Stimulated activated naive CD8-positive, alpha-beta T cell treated with anti-CD3 and anti-CD28 coated beads, Interleukin-15, amount 100 ng/mL, for 72 hours (primary cell): ENCODE results near the gene CTDSPL.

Experiments
- ATAC-seq: fragments of 150-1000 bp; cut with Tn5 transposase; 2 replicates; pipeline ENCODE4 v1.10.0; 2021; ENCODE audit warnings: mild to moderate bottlenecking, moderate library complexity
- DNase-seq, 2 donors: peaks; one replicate each; pipeline ENCODE4 v3.0.0; 2021 to 2022
- H3K27ac Mint-ChIP-seq, 2 donors: one replicate each; pipeline ENCODE4 v1.8.0; 2022; ENCODE audit warnings: mild to moderate bottlenecking in 2 of 2, mixed read lengths in 2 of 2, moderate library complexity in 2 of 2
- H3K27me3 Mint-ChIP-seq: one replicate; pipeline ENCODE4 v1.8.0; 2022; ENCODE audit warnings: mixed read lengths
- H3K4me1 Mint-ChIP-seq: one replicate; pipeline ENCODE4 v1.8.0; 2022; ENCODE audit warnings: mild to moderate bottlenecking, mixed read lengths
- H3K4me3 Mint-ChIP-seq, 2 donors: one replicate each; pipeline ENCODE4 v1.8.0; 2022; ENCODE audit warnings: mild to moderate bottlenecking in 2 of 2, mixed read lengths in 2 of 2, moderate library complexity in 1 of 2
- H3K9me3 Mint-ChIP-seq, 2 donors: one replicate each; pipeline ENCODE4 v1.8.0; 2022; ENCODE audit warnings: mixed read lengths in 2 of 2

CTDSPL gene

GRCh38 chr3:37833302-37834186 is 28.1 kb upstream of the CTDSPL start:
- no peak for DNase-seq
- ATAC-seq = no peak
- H3K9me3 Mint-ChIP-seq = no peaks in the 10 kb centered on the region
- no peak overlapping the region for H3K4me3 Mint-ChIP-seq
- H3K4me1 Mint-ChIP-seq = no peaks in the 10 kb centered on the region
- H3K27ac Mint-ChIP-seq = peak overlapping the region in 1 of 2 donors; percentile 24
- H3K27me3 Mint-ChIP-seq = peaks cover 11% of the 10 kb centered on the region

- ATAC-seq = no peak
- peaks cover 19% of the 10 kb centered on the region for H3K27me3 Mint-ChIP-seq
- no peak overlapping the region for H3K4me3 Mint-ChIP-seq
- no peaks in the 10 kb centered on the region for H3K9me3 Mint-ChIP-seq
- DNase-seq = no peak
- no peaks in the 10 kb centered on the region for H3K4me1 Mint-ChIP-seq
- no peak overlapping the region for H3K27ac Mint-ChIP-seq
These were observed 25.1 kb upstream of the CTDSPL start for GRCh38 chr3:37836589-37836988.

GRCh38 chr3:37847689-37848088 is 14.0 kb upstream of the CTDSPL start:
- ATAC-seq (no peak), DNase-seq (no peak)
- no peaks in the 10 kb centered on the region for H3K27me3 Mint-ChIP-seq
- no peaks in the 10 kb centered on the region for H3K9me3 Mint-ChIP-seq
- H3K27ac Mint-ChIP-seq = no peak overlapping the region
- no peaks in the 10 kb centered on the region for H3K4me1 Mint-ChIP-seq
- H3K4me3 Mint-ChIP-seq = no peak overlapping the region

- H3K27me3 Mint-ChIP-seq = no peaks in the 10 kb centered on the region
- no peak for ATAC-seq
- no peaks in the 10 kb centered on the region for H3K4me1 Mint-ChIP-seq
- no peak for DNase-seq
- H3K27ac Mint-ChIP-seq = peak overlapping the region in 1 of 2 donors; percentile 44
- H3K9me3 Mint-ChIP-seq = no peaks in the 10 kb centered on the region
- no peak overlapping the region for H3K4me3 Mint-ChIP-seq
These were observed 12.3 kb upstream of the CTDSPL start for GRCh38 chr3:37849146-37849923.

GRCh38 chr3:37852097-37852496 is 9.6 kb upstream of the CTDSPL start:
- Mint-ChIP-seq H3K9me3 (no peaks in the 10 kb centered on the region), H3K27me3 (peaks cover 8% of the 10 kb centered on the region), H3K4me3 (no peak overlapping the region), H3K27ac (no peak overlapping the region), H3K4me1 (no peaks in the 10 kb centered on the region)
- DNase-seq (no peak), ATAC-seq (no peak)

- no peaks in the 10 kb centered on the region for H3K4me1 Mint-ChIP-seq
- peak overlapping the region in 1 of 2 donors; percentile 71 for H3K27ac Mint-ChIP-seq
- peaks cover 8% of the 10 kb centered on the region for H3K27me3 Mint-ChIP-seq
- no peak overlapping the region for H3K4me3 Mint-ChIP-seq
- DNase-seq (no peak), ATAC-seq (no peak)
- no peaks in the 10 kb centered on the region for H3K9me3 Mint-ChIP-seq
These were observed 8.9 kb upstream of the CTDSPL start for GRCh38 chr3:37852771-37853170.

GRCh38 chr3:37853691-37854413 is 7.8 kb upstream of the CTDSPL start:
- no peak for ATAC-seq
- no peak for DNase-seq
- Mint-ChIP-seq H3K4me1 (no peaks in the 10 kb centered on the region), H3K27ac (no peak overlapping the region), H3K27me3 (peaks cover 8% of the 10 kb centered on the region), H3K9me3 (no peaks in the 10 kb centered on the region), H3K4me3 (no peak overlapping the region)

- Mint-ChIP-seq H3K4me3 (no peak overlapping the region), H3K27ac (peak overlapping the region in 1 of 2 donors; percentile 71), H3K27me3 (peaks cover 8% of the 10 kb centered on the region), H3K4me1 (peaks cover 8% of the 10 kb centered on the region), H3K9me3 (no peaks in the 10 kb centered on the region)
- ATAC-seq = peak; percentile 56
- peak; percentile 72 to 76 for DNase-seq
These were observed 6.2 kb upstream of the CTDSPL start for GRCh38 chr3:37855363-37855970.

- Mint-ChIP-seq H3K4me3 (no peak overlapping the region), H3K27me3 (peaks cover 15% of the 10 kb centered on the region), H3K27ac (peak overlapping the region in 1 of 2 donors; percentile 75), H3K4me1 (peaks cover 16% of the 10 kb centered on the region), H3K9me3 (no peaks in the 10 kb centered on the region)
- DNase-seq (no peak), ATAC-seq (no peak)
These were observed 5.3 kb upstream of the CTDSPL start for GRCh38 chr3:37856381-37856780.

- no peak overlapping the region for H3K27ac Mint-ChIP-seq
- DNase-seq (no peak), ATAC-seq (no peak)
- peaks cover 31% of the 10 kb centered on the region for H3K4me1 Mint-ChIP-seq
- H3K9me3 Mint-ChIP-seq = no peaks in the 10 kb centered on the region
- no peak overlapping the region for H3K4me3 Mint-ChIP-seq
- H3K27me3 Mint-ChIP-seq = peaks cover 33% of the 10 kb centered on the region
These were observed 2.9 kb upstream of the CTDSPL start for GRCh38 chr3:37858742-37859141.

- Mint-ChIP-seq H3K4me1 (peaks cover 36% of the 10 kb centered on the region), H3K9me3 (no peaks in the 10 kb centered on the region), H3K4me3 (no peak overlapping the region), H3K27ac (no peak overlapping the region), H3K27me3 (peaks cover 37% of the 10 kb centered on the region)
- ATAC-seq (no peak), DNase-seq (no peak)
These were observed 2.3 kb upstream of the CTDSPL start for GRCh38 chr3:37859354-37859753.

- Mint-ChIP-seq H3K27me3 (peaks cover 37% of the 10 kb centered on the region), H3K9me3 (no peaks in the 10 kb centered on the region), H3K4me1 (peaks cover 36% of the 10 kb centered on the region), H3K27ac (peak overlapping the region; percentile 49 to 64), H3K4me3 (peak overlapping the region; percentile 85 to 92)
- ATAC-seq = no peak
- no peak for DNase-seq
These were observed 1.8 kb upstream of the CTDSPL start for GRCh38 chr3:37859908-37860199.

- H3K4me3 Mint-ChIP-seq = peak overlapping the region; percentile 80 to 83
- peak; percentile 38 to 47 for DNase-seq
- peaks cover 36% of the 10 kb centered on the region for H3K4me1 Mint-ChIP-seq
- H3K27me3 Mint-ChIP-seq = peaks cover 29% of the 10 kb centered on the region
- peak; percentile 39 for ATAC-seq
- H3K27ac Mint-ChIP-seq = peak overlapping the region; percentile 13 to 71
- H3K9me3 Mint-ChIP-seq = no peaks in the 10 kb centered on the region
These were observed 681 bp downstream of the CTDSPL start for GRCh38 chr3:37862219-37862902.

- H3K27me3 Mint-ChIP-seq = peaks cover 29% of the 10 kb centered on the region
- H3K4me1 Mint-ChIP-seq = peaks cover 36% of the 10 kb centered on the region
- ATAC-seq (no peak), DNase-seq (no peak)
- H3K27ac Mint-ChIP-seq = no peak overlapping the region
- peak overlapping the region; percentile 80 to 83 for H3K4me3 Mint-ChIP-seq
- no peaks in the 10 kb centered on the region for H3K9me3 Mint-ChIP-seq
These were observed 1.5 kb downstream of the CTDSPL start for GRCh38 chr3:37862903-37863815.
